ENCODE measurements around the gene DYNC1LI2.

DNA sequence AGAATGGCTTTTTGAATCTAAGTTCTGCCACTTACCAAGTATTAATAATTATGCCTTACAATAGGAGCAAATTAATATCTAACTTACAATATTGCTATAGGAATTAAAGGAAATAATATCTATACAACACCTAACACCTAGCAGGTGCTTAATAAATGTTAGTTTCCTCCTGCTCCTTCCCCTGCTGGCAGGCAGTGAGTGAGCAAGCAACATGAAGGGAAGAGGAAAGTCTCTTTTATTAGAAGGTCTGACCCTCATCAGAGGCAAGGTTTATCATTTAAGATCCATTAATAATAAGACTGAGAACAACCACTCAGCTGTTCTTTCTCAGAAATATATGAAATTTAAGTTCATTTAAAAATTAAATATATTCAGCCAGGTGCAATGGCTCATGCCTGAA, 6.7 kb upstream of the DYNC1LI2 start:
- TF ChIP-seq CTCF (IDR thresholded peaks at IDR 0.05) (no peak), POLR2AphosphoS5 (IDR thresholded peaks at IDR 0.05) (no peak)

All from suprapubic skin (tissue), 3 donors.